PC-9 (cell line): Measurements from ENCODE around the gene IL13.

Source experiments
- EZH2 ChIP-seq: fragments of 200-600 bp; sonication (generic); IDR thresholded peaks from 2 replicates; pipeline ENCODE4 v1.8.0; 2017; ENCODE audit warnings: antibody characterized with exemption, low read depth
- TF ChIP-seq, protein P1 (sequence below): fragments of 200-600 bp; sonication (generic); conservative IDR thresholded peaks from 2 replicates; pipeline ENCODE4 v1.6.1; 2017; ENCODE audit warnings: mixed run types, antibody characterized with exemption, mild to moderate bottlenecking, moderate library complexity

DNA sequence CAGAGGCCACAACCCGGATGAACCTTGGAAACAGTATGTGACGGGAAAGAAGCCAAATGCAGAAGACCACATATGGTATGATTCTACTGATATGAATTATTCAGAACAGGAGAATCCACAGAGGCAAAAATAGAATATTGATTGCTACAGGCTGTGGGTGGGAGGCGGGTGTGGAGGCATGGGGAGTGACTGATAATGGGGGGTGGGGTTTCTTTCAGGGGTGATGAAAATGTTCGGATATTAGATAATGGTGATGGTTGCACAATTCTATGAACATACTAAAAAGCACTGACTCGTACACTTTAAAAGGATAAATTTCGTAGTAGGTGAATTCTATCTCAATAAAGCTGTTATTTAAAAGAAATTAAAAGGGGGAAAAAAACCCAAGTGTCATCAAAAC is 26.5 kb downstream of the IL13 start:
- TF ChIP-seq, protein P1, sequence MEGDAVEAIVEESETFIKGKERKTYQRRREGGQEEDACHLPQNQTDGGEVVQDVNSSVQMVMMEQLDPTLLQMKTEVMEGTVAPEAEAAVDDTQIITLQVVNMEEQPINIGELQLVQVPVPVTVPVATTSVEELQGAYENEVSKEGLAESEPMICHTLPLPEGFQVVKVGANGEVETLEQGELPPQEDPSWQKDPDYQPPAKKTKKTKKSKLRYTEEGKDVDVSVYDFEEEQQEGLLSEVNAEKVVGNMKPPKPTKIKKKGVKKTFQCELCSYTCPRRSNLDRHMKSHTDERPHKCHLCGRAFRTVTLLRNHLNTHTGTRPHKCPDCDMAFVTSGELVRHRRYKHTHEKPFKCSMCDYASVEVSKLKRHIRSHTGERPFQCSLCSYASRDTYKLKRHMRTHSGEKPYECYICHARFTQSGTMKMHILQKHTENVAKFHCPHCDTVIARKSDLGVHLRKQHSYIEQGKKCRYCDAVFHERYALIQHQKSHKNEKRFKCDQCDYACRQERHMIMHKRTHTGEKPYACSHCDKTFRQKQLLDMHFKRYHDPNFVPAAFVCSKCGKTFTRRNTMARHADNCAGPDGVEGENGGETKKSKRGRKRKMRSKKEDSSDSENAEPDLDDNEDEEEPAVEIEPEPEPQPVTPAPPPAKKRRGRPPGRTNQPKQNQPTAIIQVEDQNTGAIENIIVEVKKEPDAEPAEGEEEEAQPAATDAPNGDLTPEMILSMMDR: no peak
- TF ChIP-seq EZH2: no peak
